Superior temporal gyrus (tissue), 1 donor: ENCODE data around the gene IFNK.

Experiments used
- DNase-seq: peaks from one replicate; pipeline ENCODE4 v3.0.0-alpha.2; 2016; ENCODE audit errors: extremely low spot score

IFNK gene

GRCh38 chr9:27538647-27539046, 14.6 kb downstream of the IFNK start:
- no peak for DNase-seq

DNA sequence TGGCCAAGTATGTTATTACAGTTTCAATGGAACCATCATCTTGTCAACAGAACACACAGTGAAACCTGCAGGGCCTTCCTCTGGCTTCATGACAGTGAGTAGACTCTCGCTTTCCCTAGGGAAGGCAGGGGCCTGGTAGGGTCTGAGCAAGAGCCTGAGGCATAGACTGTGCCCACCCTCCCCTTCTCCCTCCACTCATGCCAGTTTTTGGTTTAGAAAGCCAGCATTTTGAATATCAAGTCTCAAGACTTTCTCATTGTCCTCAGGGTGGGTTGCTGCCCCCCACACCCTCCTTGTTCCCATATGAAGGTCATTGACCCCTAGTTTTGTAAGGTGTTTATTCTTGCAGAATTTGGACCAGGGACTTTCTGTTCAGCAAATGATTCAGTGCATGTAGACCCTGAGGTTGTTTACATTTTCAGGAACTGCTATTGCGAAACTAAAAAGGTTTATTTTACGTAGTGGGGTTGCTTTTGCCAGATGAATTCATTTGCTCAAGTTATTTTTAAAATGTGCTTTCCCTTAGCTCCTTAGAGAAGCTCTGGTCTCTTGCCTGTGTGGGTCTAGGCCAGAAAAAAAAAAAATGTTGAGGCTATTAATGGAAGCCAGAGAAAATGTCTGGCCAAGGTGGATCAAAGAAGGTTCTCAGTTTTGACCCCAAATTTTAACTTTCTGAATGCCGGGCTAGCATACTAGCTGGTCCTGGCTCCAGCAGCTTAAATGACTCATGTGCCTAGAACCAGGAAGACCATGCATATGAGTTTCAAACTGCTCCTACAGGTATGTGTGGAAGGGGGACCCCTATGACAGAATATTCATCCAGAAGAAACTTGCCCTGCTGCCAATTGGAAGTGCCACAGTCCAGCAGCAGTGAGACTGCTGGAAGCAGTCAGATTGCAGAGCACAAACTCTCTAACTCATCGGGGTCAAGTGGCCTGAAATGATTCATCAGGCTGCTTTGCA, 15.7 kb downstream of the IFNK start:
- no peak for DNase-seq

DNA sequence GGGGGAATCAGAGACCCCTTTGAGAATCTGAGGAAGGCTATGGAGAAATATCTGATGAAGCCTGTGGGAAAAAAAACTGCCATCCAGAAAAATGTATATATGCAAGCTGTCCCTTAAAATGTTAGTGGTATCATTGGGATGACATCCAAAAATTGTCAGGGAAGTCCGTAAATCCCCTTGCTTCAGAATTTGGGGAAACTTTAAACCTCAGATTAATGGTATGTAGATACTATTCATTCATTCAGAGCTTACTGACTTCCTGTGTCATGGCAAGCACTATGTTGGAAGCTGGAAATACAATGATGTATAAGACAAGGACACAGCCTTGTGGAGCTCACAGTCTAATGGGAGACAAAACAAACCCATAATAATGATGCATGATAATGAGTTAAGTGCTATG, 16.4 kb downstream of the IFNK start:
- DNase-seq = no peak

DNA sequence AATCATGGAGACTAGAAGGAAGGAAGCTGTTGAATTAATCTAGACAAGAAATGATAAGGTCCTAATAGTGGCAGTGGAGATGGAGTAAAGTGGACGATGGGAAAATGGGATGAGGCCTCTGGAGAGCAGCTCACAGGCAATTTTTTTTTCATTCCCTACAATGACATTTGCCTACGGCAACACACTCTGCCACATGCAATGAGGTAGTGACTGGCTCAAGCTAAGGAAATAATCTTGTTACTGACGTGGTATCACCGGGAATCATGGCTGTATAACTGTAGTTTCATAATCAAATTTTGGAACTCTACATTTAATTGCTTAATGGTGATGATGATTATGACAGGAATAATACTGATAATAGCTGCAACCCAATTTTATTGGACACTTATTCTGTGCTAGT, 17.6 kb downstream of the IFNK start:
- no peak for DNase-seq

GRCh38 chr9:27542508-27542907, 18.4 kb downstream of the IFNK start:
- no peak for DNase-seq

DNA sequence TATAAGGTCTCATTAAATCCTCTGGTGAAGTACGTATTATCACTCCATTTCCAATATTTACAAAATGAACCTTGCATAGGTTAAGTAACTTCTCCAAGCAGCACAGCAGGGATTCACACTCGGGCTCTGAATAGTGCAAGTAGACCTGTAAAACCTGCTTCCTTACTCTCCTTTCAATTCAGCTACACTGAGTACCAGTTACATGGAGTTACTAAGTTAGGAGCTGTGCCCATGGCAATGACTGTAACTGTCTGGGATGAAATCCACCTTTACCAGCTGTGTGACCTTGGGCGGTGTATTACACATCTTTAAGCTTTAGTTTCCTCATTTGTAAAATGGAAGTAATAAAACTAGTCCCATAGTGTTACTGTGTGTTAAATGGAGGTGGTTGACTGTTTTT, 21.4 kb downstream of the IFNK start:
- DNase-seq = no peak

GRCh38 chr9:27548055-27548741, 24.1 kb downstream of the IFNK start:
- peak; percentile 93 for DNase-seq

DNA sequence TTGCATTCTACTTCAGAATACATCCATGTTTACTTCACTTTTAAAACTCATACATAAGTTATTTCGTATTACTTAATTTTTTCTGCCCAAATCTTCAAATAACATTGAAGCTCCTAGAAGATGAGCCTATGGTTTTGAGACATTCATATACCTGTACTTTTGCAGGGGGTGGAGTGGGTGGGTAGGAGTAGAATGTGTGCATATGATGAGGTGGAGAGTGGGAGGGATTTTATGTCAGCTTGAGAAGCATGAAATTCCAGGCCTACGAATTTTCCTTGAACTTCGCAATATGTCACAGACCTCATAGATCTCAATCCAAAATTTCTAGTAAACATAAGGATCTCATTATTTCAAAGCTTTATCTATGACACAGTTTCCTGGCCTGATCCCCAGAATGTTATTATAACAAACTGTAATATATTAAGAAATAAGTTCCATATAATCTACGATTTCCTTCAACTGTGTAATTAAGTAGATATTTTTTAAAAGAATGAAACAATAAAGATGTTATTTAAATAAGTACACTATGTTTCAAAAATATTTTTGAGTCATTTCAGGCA, 25.2 kb downstream of the IFNK start:
- DNase-seq = no peak

DNA sequence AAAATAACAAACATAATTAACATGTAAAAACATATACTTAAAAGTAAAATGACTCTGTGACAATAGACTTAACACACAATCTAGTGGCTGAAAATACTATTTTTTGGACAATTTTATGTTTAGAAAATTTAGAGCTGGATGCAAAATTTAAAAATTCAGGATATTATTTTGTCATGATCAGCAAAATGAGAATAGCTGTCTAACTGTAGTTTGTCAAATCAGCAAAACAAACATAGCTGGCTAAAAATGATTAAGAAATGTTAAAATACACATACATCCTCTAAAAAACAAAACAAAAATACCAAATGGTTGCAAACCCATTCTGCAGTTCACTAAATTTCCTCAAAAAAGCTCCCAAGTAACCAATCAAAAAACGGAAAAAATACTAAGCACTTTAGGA, 30.6 kb downstream of the IFNK start:
- no peak for DNase-seq

- no peak for DNase-seq
These were observed 32.4 kb downstream of the IFNK start for GRCh38 chr9:27556470-27556869.

- DNase-seq = no peak
These were observed 34.2 kb downstream of the IFNK start for GRCh38 chr9:27558307-27558706.

GRCh38 chr9:27560457-27560856, 36.4 kb downstream of the IFNK start:
- DNase-seq = no peak

GRCh38 chr9:27561685-27562084, 37.6 kb downstream of the IFNK start:
- no peak for DNase-seq

- no peak for DNase-seq
These were observed 39.8 kb downstream of the IFNK start for GRCh38 chr9:27563738-27564430.

GRCh38 chr9:27564670-27565069, 40.6 kb downstream of the IFNK start:
- DNase-seq = no peak

GRCh38 chr9:27565696-27566095, 41.6 kb downstream of the IFNK start:
- DNase-seq = no peak

- no peak for DNase-seq
These were observed 42.0 kb downstream of the IFNK start for GRCh38 chr9:27566118-27566517.

- no peak for DNase-seq
These were observed 45.3 kb downstream of the IFNK start for GRCh38 chr9:27569406-27569805.

- no peak for DNase-seq
These were observed 46.9 kb downstream of the IFNK start for GRCh38 chr9:27571011-27571410.

DNA sequence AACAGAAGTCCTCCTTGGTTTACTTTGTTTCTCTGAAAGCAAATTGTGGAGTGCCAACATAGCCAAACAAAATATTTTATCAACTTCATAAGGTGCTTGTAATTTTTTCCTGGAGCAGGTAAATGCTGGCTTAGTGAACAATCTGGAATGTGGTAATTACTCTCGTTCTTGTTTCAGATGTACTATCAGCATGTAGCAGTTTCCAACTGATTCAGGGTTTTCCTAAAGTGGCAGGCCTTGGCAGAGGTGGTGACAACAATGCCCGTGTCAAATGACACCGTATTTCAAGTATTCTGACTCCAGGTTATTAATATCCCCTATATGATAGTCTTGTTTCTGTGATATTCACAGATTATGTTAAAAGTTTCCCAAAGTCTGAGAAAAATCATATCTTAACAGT, 48.0 kb downstream of the IFNK start:
- peak; percentile 39 for DNase-seq

DNA sequence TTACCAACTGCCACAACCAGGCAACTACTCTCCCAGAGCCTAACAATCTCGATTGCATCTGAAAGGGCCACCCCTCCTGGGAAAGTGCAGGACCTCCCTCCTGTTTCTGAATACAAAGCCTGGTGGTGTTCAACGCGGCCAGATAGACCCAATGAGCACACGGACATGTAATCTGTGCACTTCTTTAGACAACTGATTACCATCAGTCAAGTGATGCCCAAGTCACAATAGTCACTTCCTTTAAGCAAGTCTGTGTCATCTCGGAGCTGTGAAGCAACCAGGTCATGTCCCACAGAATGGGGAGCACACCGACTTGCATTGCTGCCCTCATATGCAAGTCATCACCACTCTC, 48.5 kb downstream of the IFNK start:
- peak; percentile 71 for DNase-seq

DNA sequence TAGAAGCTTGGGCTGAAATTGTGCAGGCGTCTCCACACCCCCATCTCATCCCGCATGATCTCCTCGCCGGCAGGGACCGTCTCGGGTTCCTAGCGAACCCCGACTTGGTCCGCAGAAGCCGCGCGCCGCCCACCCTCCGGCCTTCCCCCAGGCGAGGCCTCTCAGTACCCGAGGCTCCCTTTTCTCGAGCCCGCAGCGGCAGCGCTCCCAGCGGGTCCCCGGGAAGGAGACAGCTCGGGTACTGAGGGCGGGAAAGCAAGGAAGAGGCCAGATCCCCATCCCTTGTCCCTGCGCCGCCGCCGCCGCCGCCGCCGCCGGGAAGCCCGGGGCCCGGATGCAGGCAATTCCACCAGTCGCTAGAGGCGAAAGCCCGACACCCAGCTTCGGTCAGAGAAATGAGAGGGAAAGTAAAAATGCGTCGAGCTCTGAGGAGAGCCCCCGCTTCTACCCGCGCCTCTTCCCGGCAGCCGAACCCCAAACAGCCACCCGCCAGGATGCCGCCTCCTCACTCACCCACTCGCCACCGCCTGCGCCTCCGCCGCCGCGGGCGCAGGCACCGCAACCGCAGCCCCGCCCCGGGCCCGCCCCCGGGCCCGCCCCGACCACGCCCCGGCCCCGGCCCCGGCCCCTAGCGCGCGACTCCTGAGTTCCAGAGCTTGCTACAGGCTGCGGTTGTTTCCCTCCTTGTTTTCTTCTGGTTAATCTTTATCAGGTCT, 49.0 kb downstream of the IFNK start, which contains the start of gene C9orf72:
Gene C9orf72, minus strand, starts transcription at position 564 of the 716 bp plus-strand sequence. CDS start 6,361 bp downstream, outside the sequence.
- DNase-seq = no peak
